Gastroesophageal sphincter (tissue), 3 donors: ENCODE results near the gene PDE8A.

Experiments
- CTCF ChIP-seq, 4 experiments: fragments of 200-600 bp in 2 of 4; fragments of 450-650 bp in 2 of 4; sonication (generic) in 1 of 4; IDR thresholded peaks; one replicate each; pipeline ENCODE4 v1.5.1; 2017 to 2019; ENCODE audit warnings: antibody characterized with exemption in 4 of 4, mild to moderate bottlenecking in 2 of 4, moderate library complexity in 2 of 4
- EP300 ChIP-seq: sonication (generic); formaldehyde crosslinking; IDR thresholded peaks from one replicate; pipeline ENCODE4 v1.6.1; 2017; ENCODE audit warnings: antibody characterized with exemption, mild to moderate bottlenecking

DNA sequence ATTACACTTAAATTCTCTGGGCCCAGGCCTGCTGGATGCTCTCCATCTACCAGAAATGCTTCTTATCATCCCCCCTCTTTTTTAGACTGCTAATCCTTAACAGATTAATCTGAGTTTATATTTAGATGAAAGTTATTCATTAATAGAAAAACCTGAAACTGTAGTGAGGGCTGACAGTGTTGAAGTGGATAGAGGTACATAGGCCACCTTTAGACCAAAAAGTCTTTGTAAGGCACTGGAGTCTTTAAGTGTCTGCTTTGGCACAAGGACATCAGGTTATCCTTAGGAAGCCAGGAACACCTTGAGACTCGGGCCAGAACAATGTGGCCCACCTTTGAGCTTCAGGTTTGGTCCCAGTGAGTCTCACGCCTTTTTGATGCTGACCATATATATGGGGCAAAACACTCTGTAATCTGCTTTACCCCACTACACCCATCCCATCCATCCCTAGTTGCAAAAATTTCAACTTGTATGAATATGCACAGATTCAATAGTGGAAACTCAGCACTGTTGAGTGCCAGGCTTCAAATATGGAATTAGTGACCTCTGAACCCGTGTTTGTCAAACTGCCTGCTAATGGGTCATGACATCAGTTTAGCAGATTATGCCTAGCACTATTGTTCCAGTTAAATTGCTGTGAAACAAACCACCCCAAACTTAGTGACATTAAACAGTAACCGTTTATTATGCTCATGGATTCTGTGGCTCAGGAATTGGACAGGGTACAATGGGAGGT, 44.0 kb downstream of the PDE8A start:
- no peak for TF ChIP-seq CTCF (IDR thresholded peaks at IDR 0.05)
- TF ChIP-seq EP300: no peak
